Measurements from ENCODE around the gene EMD.

Gene EMD

DNA sequence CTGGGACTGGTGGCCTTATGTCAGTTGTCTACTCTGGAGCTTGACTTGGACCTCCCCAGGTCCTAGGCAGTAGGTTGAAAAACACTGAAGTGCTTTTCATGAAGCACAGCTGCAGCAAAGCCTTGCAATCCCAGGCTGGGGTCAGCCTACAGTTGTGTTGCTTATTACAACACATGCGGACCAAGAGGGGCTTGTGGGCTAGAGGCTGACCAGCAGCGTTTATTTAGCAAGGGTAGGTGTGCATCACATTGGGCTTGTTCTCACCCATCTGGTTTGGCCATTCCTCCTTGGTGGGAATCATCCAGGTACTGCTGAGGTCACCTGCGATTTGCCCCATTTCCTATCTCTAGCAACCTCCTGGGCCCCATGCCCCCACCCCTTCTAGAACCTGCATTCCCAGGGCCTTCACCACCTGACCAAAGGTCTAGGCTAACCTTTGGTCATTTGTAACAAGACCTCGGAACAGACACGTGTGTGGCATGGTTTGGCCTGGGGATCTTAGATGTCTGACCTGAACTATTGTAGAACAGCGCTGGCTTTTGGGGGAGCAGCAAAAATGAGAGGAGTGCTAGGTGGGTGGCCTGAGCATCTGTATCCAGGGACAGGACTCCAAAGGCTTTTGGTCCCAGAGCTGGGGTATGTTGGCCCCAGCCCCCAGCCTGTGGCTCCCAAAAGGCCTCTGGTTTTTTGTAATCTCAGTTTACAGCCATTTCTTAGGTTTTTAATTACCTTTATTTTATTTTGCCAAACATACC, 22.1 kb downstream of the EMD start:
- Histone ChIP-seq H3K27ac (no peak overlapping the region), H3K4me1 (peaks cover 0 to 19% (median 12%) of the 10 kb centered on the region in 4 donors), H3K4me3 (no peak overlapping the region), H3K36me3 (peaks cover 15 to 24% (median 23%) of the 10 kb centered on the region in 3 donors), H3K9me3 (no peaks in the 10 kb centered on the region), H3K27me3 (no peaks in the 10 kb centered on the region)
- TF ChIP-seq, protein P1, sequence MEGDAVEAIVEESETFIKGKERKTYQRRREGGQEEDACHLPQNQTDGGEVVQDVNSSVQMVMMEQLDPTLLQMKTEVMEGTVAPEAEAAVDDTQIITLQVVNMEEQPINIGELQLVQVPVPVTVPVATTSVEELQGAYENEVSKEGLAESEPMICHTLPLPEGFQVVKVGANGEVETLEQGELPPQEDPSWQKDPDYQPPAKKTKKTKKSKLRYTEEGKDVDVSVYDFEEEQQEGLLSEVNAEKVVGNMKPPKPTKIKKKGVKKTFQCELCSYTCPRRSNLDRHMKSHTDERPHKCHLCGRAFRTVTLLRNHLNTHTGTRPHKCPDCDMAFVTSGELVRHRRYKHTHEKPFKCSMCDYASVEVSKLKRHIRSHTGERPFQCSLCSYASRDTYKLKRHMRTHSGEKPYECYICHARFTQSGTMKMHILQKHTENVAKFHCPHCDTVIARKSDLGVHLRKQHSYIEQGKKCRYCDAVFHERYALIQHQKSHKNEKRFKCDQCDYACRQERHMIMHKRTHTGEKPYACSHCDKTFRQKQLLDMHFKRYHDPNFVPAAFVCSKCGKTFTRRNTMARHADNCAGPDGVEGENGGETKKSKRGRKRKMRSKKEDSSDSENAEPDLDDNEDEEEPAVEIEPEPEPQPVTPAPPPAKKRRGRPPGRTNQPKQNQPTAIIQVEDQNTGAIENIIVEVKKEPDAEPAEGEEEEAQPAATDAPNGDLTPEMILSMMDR (IDR thresholded peaks at IDR 0.05): no peak
- DNase-seq: no peak
- intact Hi-C loops (cut with DNase I; ENCODE audit: low total_unique reads): loop anchor here (5.0 kb wide), 1 partner anchor 131 kb away; no protein-coding TSS in a partner anchor

DNA sequence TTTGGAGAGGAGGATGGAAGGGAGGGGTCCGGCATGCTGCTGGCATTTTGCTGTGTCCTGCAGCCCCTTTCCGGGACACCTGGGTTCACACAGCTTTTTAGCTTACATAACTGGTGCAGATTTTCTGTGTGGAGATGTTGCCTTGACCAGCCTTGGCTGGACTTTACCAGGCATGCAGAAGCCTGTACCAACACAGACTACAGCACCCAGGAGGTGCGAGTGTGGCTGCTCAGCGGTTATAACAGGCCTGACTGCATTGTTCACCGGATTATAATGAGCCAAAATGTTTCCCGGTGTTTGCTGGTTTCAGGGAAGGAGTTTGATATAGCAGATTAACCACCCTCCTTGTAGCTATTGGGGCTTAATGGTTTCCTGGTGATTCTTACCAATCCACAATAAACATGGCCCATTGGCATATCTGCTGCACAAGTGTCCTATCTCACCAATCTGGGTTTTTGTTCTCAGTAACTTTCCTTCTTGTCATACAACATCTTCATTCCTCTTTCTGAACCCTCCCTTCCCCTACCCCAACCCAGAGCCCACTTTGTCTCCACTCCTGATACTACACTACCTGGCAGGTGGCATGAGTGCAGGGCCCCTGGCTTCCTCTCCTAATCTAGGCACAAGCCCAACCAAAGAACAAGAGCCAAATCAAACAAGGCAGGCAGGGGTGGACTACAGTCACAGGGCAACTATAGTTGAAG, 23.0 kb downstream of the EMD start:
- DNase-seq: no peak
- Histone ChIP-seq H3K9me3 (no peaks in the 10 kb centered on the region), H3K27ac (no peak overlapping the region), H3K27me3 (no peaks in the 10 kb centered on the region), H3K4me3 (no peak overlapping the region), H3K36me3 (peaks cover 15 to 24% (median 23%) of the 10 kb centered on the region in 3 donors), H3K4me1 (peaks cover 0 to 19% (median 12%) of the 10 kb centered on the region in 4 donors)
- TF ChIP-seq, protein P1 (IDR thresholded peaks at IDR 0.05): no peak
- intact Hi-C loops (cut with DNase I; ENCODE audit: low total_unique reads): loop anchor here (5.0 kb wide), 1 partner anchor 130 kb away; no protein-coding TSS in a partner anchor

DNA sequence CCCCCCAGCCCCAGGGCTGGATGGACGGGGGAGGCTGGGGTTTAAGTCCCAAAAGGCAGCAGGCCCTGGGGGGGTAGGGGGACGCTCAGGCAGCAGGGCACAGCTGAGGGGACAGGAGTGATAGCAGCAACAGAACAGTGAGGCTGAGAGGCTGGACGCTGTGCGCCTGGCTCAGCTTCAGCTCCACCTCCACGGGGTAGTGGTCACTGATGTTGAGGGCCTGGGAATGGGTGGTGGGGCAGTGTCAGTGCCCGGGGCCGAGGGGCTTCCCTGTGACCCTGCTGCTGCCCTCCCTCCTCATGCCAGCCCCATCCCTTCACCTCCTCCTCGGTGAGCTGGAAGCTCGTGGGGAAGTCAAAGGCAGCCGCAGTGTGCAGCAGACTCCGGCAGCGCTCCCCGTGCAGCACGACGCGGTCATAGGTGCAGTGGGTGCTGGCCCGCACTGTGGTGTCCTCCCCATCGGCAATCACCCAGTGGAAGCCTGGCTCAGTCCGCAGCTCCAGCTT, 23.6 kb downstream of the EMD start:
- no peak overlapping the region for H3K27ac ChIP-seq
- no peaks in the 10 kb centered on the region for H3K9me3 ChIP-seq
- H3K27me3 ChIP-seq: no peaks in the 10 kb centered on the region
- H3K4me3 ChIP-seq: no peak overlapping the region
- peaks cover 15 to 24% (median 23%) of the 10 kb centered on the region in 3 donors for H3K36me3 ChIP-seq
- peak in 1 of 2 donors; percentile 38 for DNase-seq
- peaks cover 0 to 19% (median 12%) of the 10 kb centered on the region in 4 donors for H3K4me1 ChIP-seq
- intact Hi-C loops (cut with DNase I; ENCODE audit: low total_unique reads): loop anchor here (5.0 kb wide), 1 partner anchor 130 kb away; no protein-coding TSS in a partner anchor
- TF ChIP-seq, protein P1 (IDR thresholded peaks at IDR 0.05): no peak

DNA sequence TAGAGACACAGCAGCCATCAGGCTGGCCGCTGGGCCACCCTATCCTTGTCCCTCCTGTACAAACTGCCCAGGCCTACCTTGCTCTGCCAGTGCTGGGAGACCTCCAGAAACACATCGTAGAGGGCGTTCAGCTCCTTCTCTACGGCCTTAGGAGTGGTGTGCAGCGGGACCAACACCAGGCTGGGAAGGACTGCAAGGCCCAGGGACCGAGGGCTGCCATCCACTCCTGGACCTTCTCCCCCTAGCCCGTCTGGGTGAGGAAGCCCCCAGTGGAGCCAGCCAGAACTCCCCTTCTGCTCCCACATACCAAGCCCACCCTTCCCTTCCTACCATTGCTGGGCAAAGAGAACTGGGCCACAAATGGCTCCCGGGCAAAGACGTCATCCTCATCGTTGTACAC, 24.1 kb downstream of the EMD start:
- intact Hi-C loops (cut with DNase I; ENCODE audit: low total_unique reads): loop anchor here (5.0 kb wide), 1 partner anchor 129 kb away; no protein-coding TSS in a partner anchor
- DNase-seq: peak in 1 of 2 donors; percentile 45
- H3K4me1 ChIP-seq: peaks cover 0 to 19% (median 14%) of the 10 kb centered on the region in 4 donors
- no peak overlapping the region for H3K27ac ChIP-seq
- TF ChIP-seq, protein P1 (IDR thresholded peaks at IDR 0.05): no peak
- H3K27me3 ChIP-seq: no peaks in the 10 kb centered on the region
- H3K9me3 ChIP-seq: no peaks in the 10 kb centered on the region
- H3K4me3 ChIP-seq: no peak overlapping the region
- peaks cover 15 to 24% (median 23%) of the 10 kb centered on the region in 3 donors for H3K36me3 ChIP-seq

DNA sequence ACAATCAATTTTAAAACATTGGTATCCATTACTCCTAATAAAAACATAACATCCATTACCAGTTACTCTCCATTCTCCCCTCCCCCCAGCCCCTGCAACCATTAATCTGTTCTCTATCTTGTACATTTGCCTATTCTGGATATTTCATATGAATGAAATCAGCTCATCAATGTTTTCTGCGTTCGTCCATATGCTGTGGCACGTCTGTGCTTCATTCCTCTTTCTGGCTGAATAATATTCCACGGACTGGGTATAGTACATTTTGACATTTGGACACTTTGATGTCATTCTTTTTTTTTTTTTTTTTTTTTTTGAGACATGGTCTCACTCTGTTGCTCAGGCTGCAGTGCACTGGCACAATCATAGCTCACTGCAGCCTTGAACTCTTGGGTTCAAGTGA, 24.8 kb downstream of the EMD start:
- Histone ChIP-seq H3K36me3 (peaks cover 15 to 24% (median 23%) of the 10 kb centered on the region in 3 donors), H3K4me1 (peaks cover 0 to 22% (median 14%) of the 10 kb centered on the region in 4 donors), H3K4me3 (no peak overlapping the region), H3K27ac (no peak overlapping the region), H3K27me3 (no peaks in the 10 kb centered on the region), H3K9me3 (no peaks in the 10 kb centered on the region)
- TF ChIP-seq, protein P1 (IDR thresholded peaks at IDR 0.05): no peak
- intact Hi-C loops (cut with DNase I; ENCODE audit: low total_unique reads): loop anchor here (5.0 kb wide), 1 partner anchor 128 kb away; no protein-coding TSS in a partner anchor
- no peak for DNase-seq
